Neuronal stem cell (in vitro differentiated cells): ENCODE data around the gene ARHGAP26.
A peak's percentile ranks its signal among the peaks of the same experiment; 100 is the strongest.

Source experiments
- DNase-seq: peaks from one replicate; pipeline ENCODE4 v3.0.0-alpha.2; 2013; ENCODE audit warnings: low spot score
- H2AFZ ChIP-seq: one replicate; pipeline ENCODE4 v1.6.1; 2013; ENCODE audit warnings: mild to moderate bottlenecking, low read length, inconsistent platforms
- H2AK5ac ChIP-seq: 2 replicates; pipeline ENCODE4 v1.6.1; 2013; ENCODE audit warnings: low read depth, mild to moderate bottlenecking, inconsistent platforms, low read length, moderate library complexity, mixed read lengths
- H2BK120ac ChIP-seq: 2 replicates; pipeline ENCODE4 v1.6.1; 2013; ENCODE audit warnings: low read depth, mild to moderate bottlenecking, inconsistent platforms, low read length, moderate library complexity, mixed read lengths
- H2BK12ac ChIP-seq: one replicate; pipeline ENCODE4 v1.6.1; 2013; ENCODE audit warnings: low read length, inconsistent platforms
- H2BK15ac ChIP-seq: 2 replicates; pipeline ENCODE4 v1.6.1; 2013; ENCODE audit warnings: mild to moderate bottlenecking, low read length, inconsistent platforms, mixed read lengths
- H2BK5ac ChIP-seq: one replicate; pipeline ENCODE4 v1.6.1; 2013; ENCODE audit warnings: inconsistent platforms, mild to moderate bottlenecking, low read length, moderate library complexity
- H3K14ac ChIP-seq: one replicate; pipeline ENCODE4 v1.6.1; 2013; ENCODE audit warnings: low read length, inconsistent platforms
- H3K18ac ChIP-seq: 2 replicates; pipeline ENCODE4 v1.6.1; 2013; ENCODE audit warnings: low read length, inconsistent platforms
- H3K23ac ChIP-seq: 2 replicates; pipeline ENCODE4 v1.6.1; 2013; ENCODE audit warnings: low read depth, mild to moderate bottlenecking, mixed read lengths, low read length, inconsistent platforms; ENCODE audit not compliant: poor library complexity
- H3K27ac ChIP-seq: replicated peaks from 3 replicates; pipeline ENCODE4 v1.5.1; 2013; ENCODE audit warnings: low read length, inconsistent platforms
- H3K27me3 ChIP-seq, 3 experiments: 2 replicates each; pipeline ENCODE4 v1.6.1; 2013; ENCODE audit warnings: low read length in 3 of 3, mild to moderate bottlenecking in 2 of 3, inconsistent platforms in 1 of 3, low read depth in 1 of 3, mixed read lengths in 1 of 3, moderate library complexity in 1 of 3; ENCODE audit not compliant: control insufficient read depth in 3 of 3, insufficient read depth in 3 of 3
- H3K36me3 ChIP-seq, 2 donors: replicated peaks in 1 of 2; 2 replicates each; pipeline ENCODE4 v1.6.1; 2013; ENCODE audit warnings: low read length in 2 of 2; ENCODE audit not compliant: control insufficient read depth in 2 of 2, insufficient read depth in 2 of 2
- H3K4ac ChIP-seq: 2 replicates; pipeline ENCODE4 v1.6.1; 2013; ENCODE audit warnings: inconsistent platforms, mild to moderate bottlenecking, low read length, moderate library complexity
- H3K4me1 ChIP-seq, 2 donors: 1 replicate in 1 of 2; 2 replicates in 1 of 2; pipeline ENCODE4 v1.6.1; 2013; ENCODE audit warnings: low read length in 2 of 2, low read depth in 1 of 2; ENCODE audit not compliant: control insufficient read depth in 2 of 2, insufficient read depth in 1 of 2
- H3K4me2 ChIP-seq: one replicate; pipeline ENCODE4 v1.6.1; 2013; ENCODE audit warnings: mild to moderate bottlenecking, low read length, inconsistent platforms; ENCODE audit not compliant: insufficient read depth, poor library complexity, severe bottlenecking
- H3K4me3 ChIP-seq, 2 donors: 2 replicates each; pipeline ENCODE4 v1.5.1; 2013; ENCODE audit warnings: low read length in 2 of 2, mild to moderate bottlenecking in 2 of 2, inconsistent platforms in 1 of 2, moderate library complexity in 1 of 2
- H3K79me1 ChIP-seq: one replicate; pipeline ENCODE4 v1.6.1; 2013; ENCODE audit warnings: low read depth, mild to moderate bottlenecking, inconsistent platforms, low read length, moderate library complexity
- H3K9ac ChIP-seq: one replicate; pipeline ENCODE4 v1.6.1; 2013; ENCODE audit warnings: mild to moderate bottlenecking, low read depth, low read length, inconsistent platforms; ENCODE audit not compliant: poor library complexity
- H3K9me3 ChIP-seq, 2 donors: replicated peaks in 1 of 2; 2 replicates each; pipeline versions ENCODE3 to v1.6.1; 2013; ENCODE audit warnings: low read length in 2 of 2, mild to moderate bottlenecking in 2 of 2, inconsistent platforms in 1 of 2, low read depth in 1 of 2, mixed read lengths in 1 of 2, moderate library complexity in 1 of 2; ENCODE audit not compliant: control insufficient read depth in 2 of 2, insufficient read depth in 1 of 2
- H4K8ac ChIP-seq: one replicate; pipeline ENCODE4 v1.6.1; 2013; ENCODE audit warnings: low read depth, mild to moderate bottlenecking, inconsistent platforms, low read length, moderate library complexity
- H4K91ac ChIP-seq: one replicate; pipeline ENCODE4 v1.6.1; 2013; ENCODE audit warnings: low read length, low read depth, mild to moderate bottlenecking, inconsistent platforms; ENCODE audit not compliant: poor library complexity
- WGBS, 2 donors: extraction: QIAGEN DNeasy Blood & Tissue Kit; methylation state at CpG; one replicate each; pipeline ENCODE4 v1.1.7; 2013; ENCODE audit warnings: missing lambda C conversion rate in 2 of 2, mixed read lengths in 1 of 2; ENCODE audit not compliant: insufficient read length in 2 of 2, insufficient replicate concordance in 1 of 2; ENCODE audit errors: extremely low coverage in 2 of 2; 5-methylcytosine and 5-hydroxymethylcytosine counted together

ARHGAP26 gene

GRCh38 chr5:143135832-143136551 is 365.8 kb downstream of the ARHGAP26 start:
- no peak overlapping the region for H3K4ac ChIP-seq
- H3K18ac ChIP-seq, result peak overlapping the region; percentile 27
- H2BK5ac ChIP-seq, result no peak overlapping the region
- H4K8ac ChIP-seq, result no peak overlapping the region
- no peak for DNase-seq
- H3K9me3 ChIP-seq, result no peaks in the 10 kb centered on the region
- H3K4me1 ChIP-seq, result peaks cover 7 to 20% of the 10 kb centered on the region in 2 donors
- H3K36me3 ChIP-seq, result no peaks in the 10 kb centered on the region
- H3K4me3 ChIP-seq, result no peak overlapping the region
- no CpG with 5 or more reads among the region's 5 CpGs for WGBS, 2 donors
- H2BK120ac ChIP-seq, result no peak overlapping the region
- no peaks in the 10 kb centered on the region for H3K27me3 ChIP-seq
- H2BK15ac ChIP-seq, result no peak overlapping the region
- H3K14ac ChIP-seq, result no peak overlapping the region
- H3K79me1 ChIP-seq, result no peaks in the 10 kb centered on the region
- H2AFZ ChIP-seq, result no peak overlapping the region
- no peak overlapping the region for H3K27ac ChIP-seq
- no peak overlapping the region for H2BK12ac ChIP-seq
- H3K23ac ChIP-seq, result no peak overlapping the region
- H3K4me2 ChIP-seq, result no peak overlapping the region
- H4K91ac ChIP-seq, result no peak overlapping the region
- H2AK5ac ChIP-seq, result no peak overlapping the region
- H3K9ac ChIP-seq, result no peak overlapping the region

DNA sequence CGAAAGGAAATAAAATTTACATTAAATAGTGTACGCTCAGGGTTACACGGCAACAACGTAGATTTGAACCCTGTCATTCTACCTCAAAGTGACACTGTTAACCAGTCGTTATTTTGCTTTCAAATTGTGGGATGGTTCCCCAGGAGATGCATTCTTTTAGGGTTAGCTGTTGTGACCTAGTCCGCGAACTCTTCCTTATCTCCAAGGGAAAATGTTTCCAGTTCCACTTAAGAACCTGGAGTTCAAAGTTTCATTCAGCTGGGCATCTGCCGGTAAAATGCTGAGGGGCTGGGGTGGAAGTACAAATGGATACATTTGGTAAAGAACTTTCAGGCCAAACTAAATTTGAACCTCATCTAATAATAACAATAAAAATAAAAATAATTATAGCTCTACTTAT is 368.7 kb downstream of the ARHGAP26 start:
- Histone ChIP-seq H3K9ac (no peak overlapping the region), H2AFZ (no peak overlapping the region), H3K4me2 (no peak overlapping the region), H3K4me1 (peaks cover 8 to 15% of the 10 kb centered on the region in 2 donors), H4K91ac (no peak overlapping the region), H2BK15ac (no peak overlapping the region), H3K4ac (no peak overlapping the region), H3K14ac (no peak overlapping the region), H2BK120ac (no peak overlapping the region), H2BK5ac (no peak overlapping the region), H3K36me3 (no peaks in the 10 kb centered on the region), H4K8ac (no peak overlapping the region), H3K27me3 (no peaks in the 10 kb centered on the region), H3K4me3 (no peak overlapping the region), H3K18ac (no peak overlapping the region), H2AK5ac (no peak overlapping the region), H3K79me1 (no peaks in the 10 kb centered on the region), H3K9me3 (no peaks in the 10 kb centered on the region), H3K27ac (no peak overlapping the region), H2BK12ac (no peak overlapping the region), H3K23ac (no peak overlapping the region)
- DNase-seq, result no peak
- WGBS, 2 donors, result no CpG with 5 or more reads among the region's 8 CpGs

DNA sequence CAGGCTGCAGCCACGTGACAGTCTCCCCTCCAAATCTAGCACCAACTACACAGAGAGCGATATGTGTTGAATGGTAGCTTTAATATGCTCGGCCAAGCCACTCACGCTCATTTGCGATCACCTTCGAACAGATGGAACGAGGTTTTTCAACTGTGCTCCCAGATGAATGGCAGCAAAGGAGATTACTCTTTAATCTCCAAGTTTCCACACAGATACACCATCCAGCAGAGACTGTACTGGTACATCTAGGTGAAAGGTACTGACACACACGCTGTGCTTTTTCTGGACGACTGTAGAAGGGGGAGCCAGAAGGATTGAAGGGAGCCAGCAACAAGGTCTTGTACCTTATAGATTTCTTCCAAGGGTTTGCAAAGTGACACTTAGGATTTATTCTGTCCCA is 369.4 kb downstream of the ARHGAP26 start:
- H2BK12ac ChIP-seq, result no peak overlapping the region
- H3K9ac ChIP-seq, result no peak overlapping the region

DNA sequence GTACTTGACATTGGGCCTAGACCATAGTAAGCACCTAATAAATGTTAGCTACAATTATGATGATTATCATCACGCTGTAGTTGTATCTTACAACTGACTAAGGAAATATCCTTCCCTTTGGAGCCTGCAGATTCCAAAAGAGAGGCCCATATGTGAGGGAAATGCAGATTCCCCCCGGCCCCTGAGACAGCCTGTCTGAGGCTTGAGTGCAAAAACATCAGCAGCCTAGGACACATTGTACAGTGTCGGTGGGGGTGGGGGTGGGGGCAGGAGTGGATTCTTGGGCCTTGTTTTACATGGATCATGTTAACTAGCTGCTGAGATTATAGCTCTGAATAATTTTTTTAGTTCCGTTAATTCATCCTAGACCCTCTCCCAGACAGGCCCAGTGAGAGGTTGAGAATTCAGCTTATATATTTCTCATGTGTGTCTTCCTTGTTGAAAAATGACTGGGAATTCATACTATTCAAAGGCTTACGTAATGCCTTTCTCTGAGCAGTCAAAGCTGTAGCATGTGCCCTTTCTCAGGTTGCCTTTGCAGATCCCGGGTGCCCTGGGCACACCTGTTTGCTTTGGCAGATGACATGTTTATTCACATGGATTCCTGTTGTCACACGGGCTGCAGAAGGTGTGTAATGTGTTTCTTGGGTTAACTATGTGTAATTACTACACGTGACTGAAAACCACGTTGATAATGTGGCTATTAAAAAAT is 370.5 kb downstream of the ARHGAP26 start:
- Histone ChIP-seq H2BK5ac (no peak overlapping the region), H3K27me3 (no peaks in the 10 kb centered on the region), H2BK12ac (no peak overlapping the region), H4K8ac (no peak overlapping the region), H3K23ac (no peak overlapping the region), H2AK5ac (no peak overlapping the region), H2BK120ac (no peak overlapping the region), H3K4me1 (peaks cover 5 to 9% of the 10 kb centered on the region in 2 donors), H4K91ac (no peak overlapping the region), H3K4me2 (no peak overlapping the region), H3K27ac (no peak overlapping the region), H3K36me3 (no peaks in the 10 kb centered on the region), H3K14ac (no peak overlapping the region), H2AFZ (no peak overlapping the region), H3K9ac (no peak overlapping the region), H3K18ac (no peak overlapping the region), H3K79me1 (no peaks in the 10 kb centered on the region), H3K4me3 (no peak overlapping the region), H3K9me3 (no peaks in the 10 kb centered on the region), H2BK15ac (no peak overlapping the region), H3K4ac (no peak overlapping the region)
- no peak for DNase-seq
- no CpG with 5 or more reads among the region's 9 CpGs for WGBS, 2 donors

More for the DNA sequence above, 369.4 kb downstream of the ARHGAP26 start:
- no peak overlapping the region for H3K27ac ChIP-seq
- H2AK5ac ChIP-seq, result no peak overlapping the region
- H4K91ac ChIP-seq, result no peak overlapping the region
- WGBS, 2 donors, result no CpG with 5 or more reads among the region's 9 CpGs
- no peak overlapping the region for H2BK15ac ChIP-seq
- no peaks in the 10 kb centered on the region for H3K9me3 ChIP-seq
- H3K4me3 ChIP-seq, result no peak overlapping the region
- no peak overlapping the region for H3K4ac ChIP-seq
- H2AFZ ChIP-seq, result no peak overlapping the region
- peaks cover 5 to 13% of the 10 kb centered on the region in 2 donors for H3K4me1 ChIP-seq
- no peaks in the 10 kb centered on the region for H3K36me3 ChIP-seq
- H2BK5ac ChIP-seq, result no peak overlapping the region
- H2BK120ac ChIP-seq, result no peak overlapping the region
- H3K27me3 ChIP-seq, result no peaks in the 10 kb centered on the region
- no peak overlapping the region for H3K14ac ChIP-seq
- H3K23ac ChIP-seq, result no peak overlapping the region
- H3K79me1 ChIP-seq, result no peaks in the 10 kb centered on the region
- no peak overlapping the region for H3K4me2 ChIP-seq
- no peak overlapping the region for H3K18ac ChIP-seq
- DNase-seq, result no peak
- no peak overlapping the region for H4K8ac ChIP-seq
